Loucy (cell line): ENCODE results near the gene PAK2.

Source experiments
- EZH2phosphoT487 ChIP-seq: fragments of 200-600 bp; IDR thresholded peaks from 2 replicates; pipeline ENCODE4 v1.6.1; 2018; ENCODE audit warnings: antibody characterized with exemption, mild to moderate bottlenecking, moderate library complexity, borderline replicate concordance
- TF ChIP-seq, protein P1 (sequence below): fragments of 200-600 bp; sonication (generic); conservative IDR thresholded peaks from 2 replicates; pipeline ENCODE4 v1.5.1; 2014; ENCODE audit warnings: mild to moderate bottlenecking, antibody characterized with exemption, low read length

- TF ChIP-seq, protein P1, sequence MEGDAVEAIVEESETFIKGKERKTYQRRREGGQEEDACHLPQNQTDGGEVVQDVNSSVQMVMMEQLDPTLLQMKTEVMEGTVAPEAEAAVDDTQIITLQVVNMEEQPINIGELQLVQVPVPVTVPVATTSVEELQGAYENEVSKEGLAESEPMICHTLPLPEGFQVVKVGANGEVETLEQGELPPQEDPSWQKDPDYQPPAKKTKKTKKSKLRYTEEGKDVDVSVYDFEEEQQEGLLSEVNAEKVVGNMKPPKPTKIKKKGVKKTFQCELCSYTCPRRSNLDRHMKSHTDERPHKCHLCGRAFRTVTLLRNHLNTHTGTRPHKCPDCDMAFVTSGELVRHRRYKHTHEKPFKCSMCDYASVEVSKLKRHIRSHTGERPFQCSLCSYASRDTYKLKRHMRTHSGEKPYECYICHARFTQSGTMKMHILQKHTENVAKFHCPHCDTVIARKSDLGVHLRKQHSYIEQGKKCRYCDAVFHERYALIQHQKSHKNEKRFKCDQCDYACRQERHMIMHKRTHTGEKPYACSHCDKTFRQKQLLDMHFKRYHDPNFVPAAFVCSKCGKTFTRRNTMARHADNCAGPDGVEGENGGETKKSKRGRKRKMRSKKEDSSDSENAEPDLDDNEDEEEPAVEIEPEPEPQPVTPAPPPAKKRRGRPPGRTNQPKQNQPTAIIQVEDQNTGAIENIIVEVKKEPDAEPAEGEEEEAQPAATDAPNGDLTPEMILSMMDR = no peak
- TF ChIP-seq EZH2phosphoT487 = no peak
Observed at GRCh38 chr3:196765454-196765853, 25.8 kb downstream of the PAK2 start.
